Fibroblast of villous mesenchyme (primary cell): ENCODE data around the gene PIP4K2B. TPM values are rescaled to one million over a fixed set of nuclear protein-coding genes. Genes with fewer than 3 reads are reported as not detected.
"Not testable (repeated sequence)": the region's sequence is repeated elsewhere in the genome, so short reads cannot be mapped to it uniquely, and the experiment has no call there.

ENCODE experiments used
- DNase-seq: peaks from one replicate; pipeline ENCODE4 v3.0.0-alpha.2; 2010; ENCODE audit warnings: low read depth
- H3K4me3 ChIP-seq: 2 replicates; pipeline ENCODE4 v1.5.1; 2011; ENCODE audit warnings: low read depth, mild to moderate bottlenecking, low read length
- total RNA-seq: library from RNA; depleted of rRNA; stranded (reverse); fragments of >200 nt; gene quantifications from 2 replicates; pipeline ENCODE4 v1.2.3, GENCODE V29; 2012
- TF ChIP-seq, protein P1 (sequence below): IDR thresholded peaks from 2 replicates; pipeline ENCODE4 v1.5.1; 2012; ENCODE audit warnings: low read depth, mild to moderate bottlenecking, low read length; ENCODE audit not compliant: insufficient read depth

PIP4K2B gene
- total RNA-seq, 1 donor = 68.7 TPM

DNA sequence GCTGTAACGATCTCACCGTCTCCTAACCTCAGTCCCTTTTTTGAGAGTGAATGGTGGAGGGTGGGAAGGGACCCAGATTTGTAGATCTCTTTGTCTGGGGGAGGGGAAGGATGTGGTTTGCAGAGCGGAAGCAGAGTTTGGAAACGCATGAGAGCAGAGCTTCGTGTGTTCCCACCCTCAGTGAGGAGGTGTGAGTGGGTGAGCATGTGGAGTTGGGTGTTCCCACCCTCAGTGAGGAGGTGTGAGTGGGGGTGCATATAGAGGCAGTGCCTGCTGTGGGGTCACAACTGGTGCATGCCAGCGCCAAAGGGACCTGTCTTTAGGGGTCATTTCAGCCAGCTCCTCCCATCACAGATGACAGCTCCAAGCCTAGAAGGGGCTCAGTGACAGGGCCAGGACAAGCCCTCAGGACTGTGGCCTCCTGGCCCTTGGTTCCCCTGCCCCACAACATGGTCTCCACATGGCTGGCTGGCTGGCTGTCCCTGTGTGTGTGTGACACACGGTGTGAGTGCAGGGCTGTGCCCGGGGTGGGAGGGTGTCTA, 71.0 kb downstream of the PIP4K2B start:
- no peak for DNase-seq
- no peak overlapping the region for H3K4me3 ChIP-seq
- TF ChIP-seq, protein P1, sequence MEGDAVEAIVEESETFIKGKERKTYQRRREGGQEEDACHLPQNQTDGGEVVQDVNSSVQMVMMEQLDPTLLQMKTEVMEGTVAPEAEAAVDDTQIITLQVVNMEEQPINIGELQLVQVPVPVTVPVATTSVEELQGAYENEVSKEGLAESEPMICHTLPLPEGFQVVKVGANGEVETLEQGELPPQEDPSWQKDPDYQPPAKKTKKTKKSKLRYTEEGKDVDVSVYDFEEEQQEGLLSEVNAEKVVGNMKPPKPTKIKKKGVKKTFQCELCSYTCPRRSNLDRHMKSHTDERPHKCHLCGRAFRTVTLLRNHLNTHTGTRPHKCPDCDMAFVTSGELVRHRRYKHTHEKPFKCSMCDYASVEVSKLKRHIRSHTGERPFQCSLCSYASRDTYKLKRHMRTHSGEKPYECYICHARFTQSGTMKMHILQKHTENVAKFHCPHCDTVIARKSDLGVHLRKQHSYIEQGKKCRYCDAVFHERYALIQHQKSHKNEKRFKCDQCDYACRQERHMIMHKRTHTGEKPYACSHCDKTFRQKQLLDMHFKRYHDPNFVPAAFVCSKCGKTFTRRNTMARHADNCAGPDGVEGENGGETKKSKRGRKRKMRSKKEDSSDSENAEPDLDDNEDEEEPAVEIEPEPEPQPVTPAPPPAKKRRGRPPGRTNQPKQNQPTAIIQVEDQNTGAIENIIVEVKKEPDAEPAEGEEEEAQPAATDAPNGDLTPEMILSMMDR = no peak

DNA sequence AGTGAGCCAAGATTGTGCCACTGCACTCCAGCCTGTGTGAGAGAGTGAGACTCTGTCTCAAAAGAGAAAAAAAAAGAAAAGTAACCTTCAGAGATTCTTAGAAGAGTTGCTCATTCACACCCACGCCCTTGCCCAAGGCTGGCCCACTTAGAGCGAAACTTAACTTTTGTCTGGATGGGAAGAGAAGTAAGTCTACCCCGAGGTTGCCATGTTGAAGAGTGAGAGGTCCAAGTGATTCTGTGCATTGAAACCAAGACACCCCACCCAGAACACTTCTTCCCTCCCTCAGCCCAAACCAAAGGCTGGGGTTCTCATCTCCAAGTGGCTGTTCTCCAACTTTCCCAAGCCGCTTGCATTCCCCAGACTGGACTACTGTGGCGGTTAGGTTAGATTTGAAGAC, 71.6 kb downstream of the PIP4K2B start:
- DNase-seq = no peak
- TF ChIP-seq, protein P1 = no peak
- no peak overlapping the region for H3K4me3 ChIP-seq

DNA sequence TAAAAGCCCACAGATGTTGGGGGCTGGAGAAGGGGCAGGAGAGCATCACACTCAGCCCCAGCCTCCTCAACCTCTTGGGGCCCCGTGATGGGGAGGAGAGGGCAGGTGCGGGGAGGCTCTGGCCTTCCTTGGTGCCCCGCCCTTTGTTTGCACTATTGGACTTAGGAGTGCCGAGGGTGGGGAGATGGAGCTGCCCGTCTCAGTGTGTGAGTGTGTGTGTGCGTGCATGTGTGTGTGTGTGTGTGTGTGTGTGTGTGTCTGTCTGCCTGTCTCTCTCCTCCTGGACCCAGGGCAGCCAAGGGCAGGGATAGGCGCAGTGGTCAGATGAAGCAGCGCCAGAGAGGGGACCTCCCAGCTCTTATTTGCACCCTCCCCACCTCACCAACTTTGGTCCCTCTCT, 73.2 kb downstream of the PIP4K2B start:
- not testable (repeated sequence) for H3K4me3 ChIP-seq, DNase-seq

DNA sequence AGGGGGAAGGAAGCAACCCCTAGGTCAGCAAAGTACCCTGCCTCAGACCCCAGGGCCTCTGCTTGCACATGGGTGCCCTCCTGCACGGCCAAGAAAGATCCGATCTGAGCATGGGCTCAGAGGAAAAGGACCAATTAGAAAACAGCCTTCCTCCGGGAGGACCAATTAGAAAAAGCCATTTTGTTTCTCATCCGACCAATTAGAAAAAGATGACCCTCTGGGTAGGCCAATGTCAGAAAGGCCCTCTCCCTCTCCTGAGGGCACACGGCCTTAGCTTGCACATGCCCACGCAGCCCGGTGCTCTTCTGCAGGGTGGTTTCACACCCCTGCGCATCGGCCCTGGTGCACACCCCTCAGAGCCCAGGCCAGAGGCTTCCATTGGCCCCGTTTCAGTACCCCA, 74.3 kb downstream of the PIP4K2B start:
- no peak for DNase-seq
- TF ChIP-seq, protein P1 = no peak
- H3K4me3 ChIP-seq = no peak overlapping the region

DNA sequence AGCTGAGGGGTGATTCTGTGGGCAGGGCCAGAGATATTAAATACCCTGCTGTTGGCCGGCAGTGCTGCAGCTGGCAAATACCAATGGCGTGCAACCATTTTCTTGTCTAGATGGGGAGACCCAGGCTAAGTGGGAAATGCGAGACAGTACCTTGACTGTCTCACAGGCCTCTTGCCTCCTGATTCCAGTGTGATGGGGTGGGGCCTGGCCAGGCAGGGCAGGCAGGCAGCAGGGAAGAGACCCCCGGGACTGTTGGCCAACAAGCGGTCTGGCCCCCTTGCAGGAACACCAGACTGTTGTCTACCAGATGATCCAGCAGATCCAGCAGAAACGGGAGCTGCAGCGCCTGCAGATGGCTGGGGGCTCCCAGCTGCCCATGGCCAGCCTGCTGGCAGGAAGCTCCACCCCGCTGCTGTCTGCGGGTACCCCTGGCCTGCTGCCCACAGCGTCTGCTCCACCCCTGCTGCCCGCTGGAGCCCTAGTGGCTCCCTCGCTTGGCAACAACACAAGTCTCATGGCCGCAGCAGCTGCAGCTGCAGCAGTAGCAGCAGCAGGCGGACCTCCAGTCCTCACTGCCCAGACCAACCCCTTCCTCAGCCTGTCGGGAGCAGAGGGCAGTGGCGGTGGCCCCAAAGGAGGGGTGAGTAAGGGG, 74.9 kb downstream of the PIP4K2B start:
- no peak for DNase-seq
- H3K4me3 ChIP-seq = no peak overlapping the region
- TF ChIP-seq, protein P1 = no peak

DNA sequence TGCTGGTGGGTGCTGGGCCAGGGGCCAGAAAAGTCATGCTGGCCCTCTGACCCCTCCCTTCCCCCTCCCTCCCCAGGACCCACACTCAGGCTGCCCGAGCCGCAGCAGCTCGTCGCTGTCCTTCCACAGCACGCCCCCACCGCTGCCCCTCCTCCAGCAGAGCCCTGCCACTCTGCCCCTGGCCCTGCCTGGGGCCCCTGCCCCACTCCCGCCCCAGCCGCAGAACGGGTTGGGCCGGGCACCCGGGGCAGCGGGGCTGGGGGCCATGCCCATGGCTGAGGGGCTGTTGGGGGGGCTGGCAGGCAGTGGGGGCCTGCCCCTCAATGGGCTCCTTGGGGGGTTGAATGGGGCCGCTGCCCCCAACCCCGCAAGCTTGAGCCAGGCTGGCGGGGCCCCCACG, 77.6 kb downstream of the PIP4K2B start:
- no peak overlapping the region for H3K4me3 ChIP-seq
- DNase-seq = no peak
- TF ChIP-seq, protein P1 = no peak

DNA sequence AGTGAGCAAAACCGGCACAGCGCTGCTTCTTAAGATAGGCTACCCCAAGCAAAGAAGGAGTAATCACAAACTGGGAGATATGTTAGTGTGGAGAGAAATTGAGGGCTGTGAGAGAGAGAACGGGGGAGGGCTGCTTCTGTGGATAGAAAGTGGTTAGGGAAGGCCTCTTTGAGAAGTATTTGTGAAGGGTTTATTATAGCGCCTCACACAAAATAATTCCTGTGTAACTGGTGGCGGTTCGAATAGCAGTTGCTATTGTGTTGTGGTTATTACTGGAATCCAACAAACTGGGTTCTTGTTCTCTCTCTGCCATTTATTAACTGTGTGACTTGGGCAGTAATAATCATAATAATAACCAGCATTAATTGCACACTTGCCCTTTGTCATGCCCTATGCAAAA, 78.4 kb downstream of the PIP4K2B start:
- no peak for DNase-seq
- TF ChIP-seq, protein P1 = no peak
- H3K4me3 ChIP-seq = no peak overlapping the region
